T-helper 2 cell treated with Interferon-gamma antibody and Interleukin-4, amounts not matched to agents 5 μg/mL and 100 μg/mL, for 36 hours (primary cell): ENCODE measurements around the gene ZSCAN32.
A peak's percentile ranks its signal among the peaks of the same experiment; 100 is the strongest.

Experiments
- DNase-seq: peaks from one replicate; pipeline ENCODE4 v3.0.0; 2021; ENCODE audit warnings: low spot score
- H3K27ac Mint-ChIP-seq: one replicate; pipeline ENCODE4 v1.8.0; 2021; ENCODE audit warnings: mild to moderate bottlenecking, mixed read lengths
- H3K27me3 Mint-ChIP-seq: one replicate; pipeline ENCODE4 v1.8.0; 2021; ENCODE audit warnings: low read depth, mixed read lengths
- H3K36me3 Mint-ChIP-seq: one replicate; pipeline ENCODE4 v1.8.0; 2021; ENCODE audit warnings: low read depth, mixed read lengths
- H3K4me1 Mint-ChIP-seq: one replicate; pipeline ENCODE4 v1.8.0; 2021; ENCODE audit warnings: low read depth, mixed read lengths
- H3K4me3 Mint-ChIP-seq: one replicate; pipeline ENCODE4 v1.8.0; 2022; ENCODE audit warnings: mild to moderate bottlenecking, moderate library complexity, mixed read lengths
- H3K9me3 Mint-ChIP-seq: one replicate; pipeline ENCODE4 v1.8.0; 2021; ENCODE audit warnings: mixed read lengths

ZSCAN32 gene

DNA sequence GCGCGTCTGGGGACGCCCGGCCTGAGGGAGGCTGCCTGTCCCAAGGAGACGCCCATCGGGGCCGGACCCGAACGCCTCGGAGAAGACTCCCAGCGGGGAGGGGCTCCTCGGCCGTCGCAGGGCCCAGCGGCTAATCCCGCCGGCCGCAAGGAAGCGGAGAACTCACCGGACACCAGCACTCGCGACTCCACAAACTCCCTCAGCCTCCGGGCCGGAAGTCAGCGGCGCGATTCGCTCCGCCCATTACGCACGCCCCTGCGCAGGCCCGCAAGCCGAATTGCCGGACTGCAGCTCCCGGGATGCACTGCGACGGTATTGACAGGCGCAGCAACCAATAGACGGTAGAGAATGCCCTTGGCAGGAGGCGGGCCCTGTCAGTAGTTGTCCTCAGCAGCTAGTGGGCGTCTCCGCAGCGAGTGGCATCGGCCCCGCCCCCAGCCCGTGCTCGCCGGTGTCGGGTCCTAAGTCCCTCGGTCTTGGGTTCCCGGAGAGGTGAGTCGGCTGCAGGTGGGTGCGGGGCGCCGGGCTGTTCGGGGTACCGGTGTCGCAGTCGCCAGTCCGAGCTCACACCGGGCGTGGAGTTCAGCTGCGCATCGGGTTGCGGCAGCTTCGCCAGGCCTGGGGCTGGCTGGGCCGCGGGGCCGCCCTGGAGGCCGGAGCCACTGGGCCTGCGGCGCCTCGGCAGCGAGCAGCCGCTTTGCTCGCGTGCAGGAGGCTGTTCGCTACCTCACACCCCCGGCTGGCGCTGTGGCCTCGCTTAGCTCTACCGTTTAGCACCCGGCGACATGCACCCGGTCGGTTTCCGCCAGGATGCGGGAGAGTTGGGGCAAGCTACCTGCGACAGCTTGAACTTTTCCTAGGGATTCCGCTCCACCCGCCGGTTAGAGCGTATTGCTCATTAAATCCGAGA is at the start of gene ZSCAN32, which contains the start of gene ZNF174:
Gene ZSCAN32 (minus strand): TSS at position 226 of the 910 bp plus-strand sequence. CDS start 3,447 bp downstream, outside the sequence.
Gene ZNF174 (plus strand): TSS at position 437 of the 910 bp plus-strand sequence. CDS start 790 bp downstream, outside the sequence.
- H3K4me3 Mint-ChIP-seq = peak within 1 kb of the TSS; percentile 89
- DNase-seq = peak; percentile 100
- peaks cover 57% of the 10 kb centered on the region for H3K9me3 Mint-ChIP-seq
- peaks cover 13% of the 10 kb centered on the region for H3K4me1 Mint-ChIP-seq
- peak within 1 kb of the TSS; percentile 84 for H3K27ac Mint-ChIP-seq
- no peaks in the 10 kb centered on the region for H3K27me3 Mint-ChIP-seq
- H3K36me3 Mint-ChIP-seq = peaks cover 67% of the 10 kb centered on the region

DNA sequence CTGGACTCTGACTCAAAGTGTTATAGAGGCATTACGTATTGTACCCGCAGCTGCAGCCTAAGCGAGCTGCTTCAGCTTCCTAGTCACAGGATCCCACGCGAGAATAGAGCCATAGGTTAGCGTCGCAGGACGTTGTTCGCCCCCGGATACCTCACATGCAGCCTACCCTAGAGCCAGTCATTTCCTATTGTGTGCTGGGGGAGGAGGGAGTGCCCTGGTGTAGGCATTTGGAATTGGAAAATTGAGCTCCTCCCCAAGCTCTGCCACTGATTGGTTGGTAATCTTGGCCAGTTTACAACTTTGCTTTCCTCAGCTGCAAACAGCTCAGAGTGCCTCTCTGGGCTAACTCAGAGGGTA is 43.2 kb upstream of the ZSCAN32 start:
- Mint-ChIP-seq H3K4me1 (peaks cover 13% of the 10 kb centered on the region), H3K27ac (peak overlapping the region; percentile 95), H3K9me3 (peaks cover 32% of the 10 kb centered on the region), H3K36me3 (peaks cover 52% of the 10 kb centered on the region), H3K4me3 (peak overlapping the region; percentile 91), H3K27me3 (no peaks in the 10 kb centered on the region)
- peak; percentile 51 for DNase-seq

DNA sequence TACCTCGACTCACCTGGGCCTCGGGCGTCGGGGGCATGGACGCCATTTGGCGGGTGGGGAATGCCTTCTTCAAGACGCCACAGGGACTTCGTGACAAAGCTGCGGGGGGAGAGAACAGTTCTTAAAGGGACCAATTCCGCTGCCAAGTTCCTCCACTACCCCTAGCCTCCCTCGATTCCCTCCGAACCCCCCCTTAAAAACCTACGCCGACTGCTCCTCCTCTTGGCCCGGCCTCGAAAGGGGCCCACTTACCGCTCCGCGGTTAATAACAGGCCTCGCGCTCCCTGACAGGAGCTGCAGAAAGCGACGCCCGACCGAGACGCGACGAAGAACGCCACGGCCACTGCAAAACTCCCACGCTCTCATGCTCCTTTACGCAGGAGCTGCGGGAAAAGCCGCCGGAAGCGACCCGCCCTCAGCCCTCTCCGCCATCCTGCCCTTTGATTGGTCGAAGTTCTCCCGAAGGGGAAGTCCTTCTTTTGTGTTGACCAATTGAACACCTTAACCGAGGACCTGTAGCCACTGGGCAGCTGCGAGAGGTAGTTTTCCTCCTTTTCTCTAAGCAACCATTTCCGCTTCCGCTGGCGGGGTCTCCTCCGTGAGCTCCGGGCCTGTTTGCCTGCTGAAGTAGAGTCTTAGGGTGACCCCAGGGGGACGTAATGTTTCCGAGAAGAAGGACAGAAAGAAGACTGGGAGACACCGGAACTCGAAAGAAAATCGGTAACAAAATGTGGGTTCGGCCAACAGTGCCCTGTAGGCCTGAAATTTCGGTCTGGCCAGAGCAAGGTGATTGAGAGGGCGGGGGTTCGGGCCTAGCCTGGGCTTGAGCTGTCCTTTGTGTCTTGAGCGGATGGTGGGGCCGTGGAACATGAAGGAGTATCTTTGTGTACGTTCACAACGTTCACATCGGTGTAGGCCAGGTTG is 42.6 kb upstream of the ZSCAN32 start, which contains the start of the genes NAA60 and ZNF597:
Gene NAA60 (plus strand): TSS at position 573 of the 924 bp plus-strand sequence. CDS start 32,548 bp downstream, outside the sequence.
Gene ZNF597 (minus strand): TSS at position 397 of the 924 bp plus-strand sequence. CDS start 351 bp downstream, at position 46.
- peaks cover 13% of the 10 kb centered on the region for H3K4me1 Mint-ChIP-seq
- H3K4me3 Mint-ChIP-seq = peak within 1 kb of the TSS; percentile 91
- H3K27me3 Mint-ChIP-seq = no peaks in the 10 kb centered on the region
- peaks cover 32% of the 10 kb centered on the region for H3K9me3 Mint-ChIP-seq
- peak within 1 kb of the TSS; percentile 95 for H3K27ac Mint-ChIP-seq
- H3K36me3 Mint-ChIP-seq = peaks cover 51% of the 10 kb centered on the region
- peak; percentile 86 for DNase-seq

DNA sequence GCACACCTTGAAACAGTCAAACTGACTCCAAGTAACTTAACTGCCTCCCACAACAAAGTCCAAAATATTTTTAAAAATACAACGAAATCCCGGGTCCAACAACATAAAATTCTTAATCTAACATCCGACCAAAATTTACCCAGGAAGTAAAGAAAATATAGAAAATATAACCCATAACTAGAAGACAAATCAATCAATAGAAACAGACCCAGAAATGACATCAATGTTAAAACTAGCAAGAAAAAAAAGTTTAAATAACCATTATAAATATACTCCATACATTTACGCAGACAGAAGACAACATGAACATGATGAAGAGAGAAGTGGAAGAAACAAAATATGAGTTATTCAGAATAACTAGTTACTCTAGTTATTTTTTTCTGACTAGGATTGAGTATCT is 38.8 kb upstream of the ZSCAN32 start:
- Mint-ChIP-seq H3K36me3 (peaks cover 56% of the 10 kb centered on the region), H3K4me1 (peaks cover 7% of the 10 kb centered on the region), H3K4me3 (no peak overlapping the region), H3K27me3 (no peaks in the 10 kb centered on the region), H3K27ac (no peak overlapping the region), H3K9me3 (peaks cover 26% of the 10 kb centered on the region)
- DNase-seq = no peak

DNA sequence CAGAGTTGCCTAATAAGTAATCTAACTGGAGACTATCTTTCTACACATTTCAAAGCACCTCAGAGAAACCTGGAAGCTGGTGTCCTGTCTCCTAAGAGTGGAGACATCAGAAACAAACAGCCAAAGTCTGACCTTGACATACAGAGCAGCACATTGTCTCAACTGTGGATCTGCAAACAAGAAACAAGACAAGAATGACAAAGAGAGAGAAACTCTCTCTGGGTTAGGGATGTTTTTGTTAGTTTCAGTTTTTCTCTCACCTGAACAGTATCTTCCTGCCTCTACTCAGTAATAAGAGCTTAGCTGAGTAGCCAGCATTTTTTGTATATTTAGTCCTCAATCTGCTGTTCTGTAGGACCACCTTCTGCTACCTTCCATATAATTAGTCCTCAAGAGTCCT is 33.6 kb upstream of the ZSCAN32 start:
- Mint-ChIP-seq H3K27ac (no peak overlapping the region), H3K36me3 (peaks cover 64% of the 10 kb centered on the region)
- DNase-seq = no peak

DNA sequence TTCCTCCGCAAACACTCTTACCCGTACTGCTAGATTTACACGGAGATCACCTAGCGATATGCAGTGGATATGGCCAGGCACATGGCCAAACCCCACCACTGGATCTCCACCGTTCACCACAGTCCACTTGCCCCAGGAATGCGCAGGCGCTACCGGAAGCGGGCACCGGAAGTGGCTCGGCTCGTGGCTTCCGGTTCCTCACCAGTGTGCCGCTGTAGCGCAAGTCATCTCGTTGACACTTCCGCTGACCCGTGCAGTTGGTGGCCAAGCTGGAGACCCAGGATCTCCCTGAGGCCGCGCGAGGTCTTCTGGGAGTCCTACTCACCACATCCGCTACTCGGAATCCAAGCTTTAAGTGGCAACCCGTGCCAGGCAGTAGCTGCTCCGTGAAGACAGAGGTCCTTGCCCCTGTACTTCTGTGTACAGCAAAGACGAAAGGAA is 31.0 kb upstream of the ZSCAN32 start:
- peaks cover 17% of the 10 kb centered on the region for H3K9me3 Mint-ChIP-seq
- no peak overlapping the region for H3K4me3 Mint-ChIP-seq
- peaks cover 9% of the 10 kb centered on the region for H3K4me1 Mint-ChIP-seq
- peak; percentile 15 for DNase-seq
- no peaks in the 10 kb centered on the region for H3K27me3 Mint-ChIP-seq
- H3K36me3 Mint-ChIP-seq = peaks cover 42% of the 10 kb centered on the region
- peak overlapping the region; percentile 36 for H3K27ac Mint-ChIP-seq

More for the DNA sequence above, 33.6 kb upstream of the ZSCAN32 start:
- Mint-ChIP-seq H3K27me3 (no peaks in the 10 kb centered on the region), H3K9me3 (peaks cover 19% of the 10 kb centered on the region), H3K4me3 (no peak overlapping the region), H3K4me1 (peaks cover 9% of the 10 kb centered on the region)

DNA sequence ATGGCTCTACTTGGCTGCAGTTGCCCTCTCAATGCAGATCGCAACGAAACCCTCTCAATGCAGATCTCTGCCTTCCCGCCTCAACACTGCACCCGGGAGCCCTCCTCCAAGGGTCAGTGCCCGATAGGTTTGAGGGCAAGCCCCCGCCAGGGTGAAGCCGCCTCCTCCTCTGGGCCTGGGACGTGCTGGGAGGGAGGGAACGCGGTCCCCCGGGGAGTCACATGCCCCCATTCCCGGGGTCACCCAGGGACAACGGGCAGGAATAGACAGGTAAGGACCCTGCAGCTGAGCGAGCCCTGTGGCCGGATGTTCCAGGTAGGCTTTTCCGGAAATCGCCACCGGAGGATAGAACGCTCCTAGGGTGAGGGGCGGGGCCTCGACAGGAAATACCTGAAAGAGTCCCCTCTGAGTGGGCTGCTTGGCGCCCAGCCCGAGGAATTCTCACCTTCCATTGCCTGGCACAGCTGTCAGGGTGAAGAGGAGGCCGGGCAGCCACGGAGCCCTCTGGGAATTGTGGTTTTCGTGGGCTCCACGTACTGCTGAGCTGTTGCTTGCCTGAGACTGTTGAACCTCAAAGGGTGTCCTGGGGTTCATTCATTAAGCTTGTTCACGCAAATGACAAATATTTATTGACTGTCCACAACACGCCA is 13.1 kb upstream of the ZSCAN32 start:
- peaks cover 49% of the 10 kb centered on the region for H3K9me3 Mint-ChIP-seq
- no peak overlapping the region for H3K27ac Mint-ChIP-seq
- DNase-seq = no peak
- no peaks in the 10 kb centered on the region for H3K27me3 Mint-ChIP-seq
- peaks cover 21% of the 10 kb centered on the region for H3K36me3 Mint-ChIP-seq
- H3K4me1 Mint-ChIP-seq = no peaks in the 10 kb centered on the region
- no peak overlapping the region for H3K4me3 Mint-ChIP-seq

DNA sequence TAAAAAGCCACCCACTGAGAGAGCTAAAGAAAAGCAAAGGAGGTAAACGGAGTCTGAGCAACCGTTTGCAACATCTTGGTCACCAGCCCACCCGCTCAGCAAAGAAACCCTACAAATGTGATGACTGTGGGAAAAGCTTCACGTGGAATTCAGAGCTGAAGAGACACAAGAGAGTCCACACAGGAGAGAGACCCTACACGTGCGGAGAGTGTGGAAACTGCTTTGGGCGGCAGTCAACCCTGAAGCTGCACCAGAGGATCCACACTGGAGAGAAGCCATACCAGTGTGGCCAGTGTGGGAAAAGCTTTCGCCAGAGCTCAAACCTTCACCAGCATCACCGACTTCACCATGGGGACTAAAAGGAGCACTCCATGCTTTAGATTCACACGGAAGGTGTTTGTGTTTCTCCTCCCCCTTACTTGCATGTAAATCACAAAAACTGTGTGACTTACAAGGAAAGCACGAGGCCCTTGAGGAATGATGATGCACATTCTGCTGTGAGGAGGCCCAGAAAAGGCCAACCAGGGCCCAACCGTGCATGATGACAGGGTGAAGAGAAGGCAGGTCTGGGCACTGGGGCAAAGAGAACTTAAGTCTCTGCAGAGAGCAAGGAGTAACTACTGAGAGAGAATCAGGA is 7.9 kb upstream of the ZSCAN32 start:
- Mint-ChIP-seq H3K4me3 (no peak overlapping the region), H3K9me3 (peaks cover 73% of the 10 kb centered on the region), H3K36me3 (peaks cover 71% of the 10 kb centered on the region), H3K4me1 (no peaks in the 10 kb centered on the region), H3K27ac (no peak overlapping the region), H3K27me3 (no peaks in the 10 kb centered on the region)
- no peak for DNase-seq

DNA sequence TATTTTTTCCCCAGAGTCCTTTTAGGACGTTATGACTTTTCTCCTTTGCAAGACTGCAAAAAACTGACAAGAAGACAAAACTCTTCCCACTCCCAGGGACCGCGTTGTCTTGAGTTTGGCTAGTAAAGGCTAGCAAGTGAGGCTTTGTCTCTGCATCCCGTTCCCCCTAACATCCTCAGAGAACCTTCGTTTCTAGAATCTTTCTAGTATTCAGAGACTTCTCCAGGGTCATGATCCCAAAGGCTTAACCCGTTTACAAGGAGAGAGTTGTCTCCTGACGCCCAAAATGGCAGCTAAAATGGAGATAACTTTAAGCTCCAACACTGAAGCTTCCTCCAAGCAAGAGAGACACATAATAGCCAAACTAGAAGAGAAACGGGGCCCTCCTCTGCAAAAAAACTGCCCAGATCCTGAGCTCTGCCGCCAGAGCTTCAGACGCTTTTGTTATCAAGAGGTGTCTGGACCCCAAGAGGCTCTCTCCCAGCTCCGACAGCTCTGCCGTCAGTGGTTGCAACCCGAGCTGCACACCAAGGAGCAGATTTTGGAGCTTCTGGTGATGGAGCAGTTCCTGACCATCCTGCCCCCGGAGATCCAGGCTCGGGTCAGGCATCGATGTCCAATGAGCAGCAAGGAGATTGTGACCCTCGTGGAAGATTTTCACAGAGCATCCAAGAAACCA is 1.1 kb upstream of the ZSCAN32 start:
- peak overlapping the region; percentile 89 for H3K4me3 Mint-ChIP-seq
- DNase-seq = no peak
- H3K27ac Mint-ChIP-seq = peak overlapping the region; percentile 84
- H3K36me3 Mint-ChIP-seq = peaks cover 67% of the 10 kb centered on the region
- H3K27me3 Mint-ChIP-seq = no peaks in the 10 kb centered on the region
- peaks cover 57% of the 10 kb centered on the region for H3K9me3 Mint-ChIP-seq
- peaks cover 13% of the 10 kb centered on the region for H3K4me1 Mint-ChIP-seq

DNA sequence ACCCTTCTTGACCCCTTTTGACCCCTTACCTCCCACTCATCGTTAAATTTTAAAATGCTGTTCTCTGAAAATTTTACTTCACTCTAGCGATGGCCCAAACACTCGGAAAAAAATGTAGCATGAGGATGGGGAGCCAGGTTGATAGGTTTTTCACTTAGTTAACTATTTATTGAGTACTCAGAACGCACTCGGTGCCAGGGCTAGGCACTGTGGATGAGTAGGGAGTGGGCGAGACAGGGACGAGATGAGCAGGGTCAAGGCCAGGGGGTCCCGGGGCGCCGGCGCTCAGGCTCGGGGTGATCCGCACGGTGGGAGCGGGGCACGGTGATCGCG is 392 bp downstream of the ZSCAN32 start:
- H3K27me3 Mint-ChIP-seq = no peaks in the 10 kb centered on the region
- H3K4me3 Mint-ChIP-seq = peak overlapping the region; percentile 89
- peaks cover 13% of the 10 kb centered on the region for H3K4me1 Mint-ChIP-seq
- H3K36me3 Mint-ChIP-seq = peaks cover 69% of the 10 kb centered on the region
- peak overlapping the region; percentile 74 for H3K27ac Mint-ChIP-seq
- no peak for DNase-seq
- H3K9me3 Mint-ChIP-seq = peaks cover 56% of the 10 kb centered on the region

DNA sequence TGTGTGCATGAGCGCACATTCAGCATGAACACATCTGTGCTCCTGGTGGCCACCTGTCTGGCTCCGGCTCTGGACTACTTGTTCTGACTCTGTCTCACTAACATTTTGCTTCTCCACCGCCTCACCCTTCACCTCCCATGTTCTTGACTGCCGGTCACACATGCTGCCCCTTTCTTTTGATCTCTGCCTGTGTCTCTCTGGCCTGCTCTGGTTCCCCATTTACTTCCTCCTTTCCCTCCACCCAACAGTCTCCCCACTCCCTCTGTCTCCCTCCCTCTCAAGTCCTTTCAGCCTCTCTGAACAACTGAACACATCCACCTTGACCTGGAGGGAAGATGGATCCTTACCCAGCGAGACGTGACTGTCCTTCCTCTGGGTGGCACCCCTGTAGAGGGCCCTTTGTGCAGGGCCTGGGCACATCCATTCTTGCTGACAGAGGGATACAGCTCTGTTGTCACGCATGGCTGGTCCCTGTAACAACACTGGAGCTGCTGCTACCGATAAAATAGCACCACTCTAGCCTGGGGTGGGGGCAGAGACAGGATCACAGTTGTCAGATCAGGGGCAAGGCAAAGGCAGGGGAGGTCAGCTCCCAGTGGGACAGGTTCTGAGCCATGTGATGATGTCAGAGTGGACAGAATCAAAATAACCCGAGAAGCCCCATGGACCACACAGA is 11.0 kb downstream of the ZSCAN32 start:
- H3K27me3 Mint-ChIP-seq = no peaks in the 10 kb centered on the region
- no peak overlapping the region for H3K27ac Mint-ChIP-seq
- no peak overlapping the region for H3K4me3 Mint-ChIP-seq
- DNase-seq = no peak
- peaks cover 55% of the 10 kb centered on the region for H3K9me3 Mint-ChIP-seq
- peaks cover 86% of the 10 kb centered on the region for H3K36me3 Mint-ChIP-seq
- peaks cover under 1% of the 10 kb centered on the region for H3K4me1 Mint-ChIP-seq

DNA sequence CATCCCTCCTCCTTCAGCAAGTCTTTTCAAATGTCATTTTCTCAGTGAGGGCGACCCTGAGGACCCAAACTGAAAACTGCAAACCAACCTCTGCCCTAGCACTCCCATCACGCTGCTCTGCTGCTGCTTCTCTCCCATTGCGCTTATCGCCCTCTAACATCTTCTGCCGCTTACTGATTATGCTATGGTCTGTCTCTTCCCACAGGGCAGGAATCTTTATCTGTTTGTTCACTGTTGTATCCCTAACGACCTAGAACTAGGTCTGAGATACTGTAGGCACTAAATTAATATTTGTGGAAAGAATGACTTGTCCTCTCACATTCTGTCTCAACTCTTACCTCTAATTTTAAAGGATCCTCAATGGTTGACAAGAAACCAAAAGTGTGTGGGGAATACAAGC is 12.5 kb downstream of the ZSCAN32 start:
- no peaks in the 10 kb centered on the region for H3K27me3 Mint-ChIP-seq
- H3K9me3 Mint-ChIP-seq = peaks cover 55% of the 10 kb centered on the region
- H3K4me1 Mint-ChIP-seq = no peaks in the 10 kb centered on the region
- H3K36me3 Mint-ChIP-seq = peaks cover 86% of the 10 kb centered on the region
- H3K4me3 Mint-ChIP-seq = no peak overlapping the region
- DNase-seq = no peak
- H3K27ac Mint-ChIP-seq = no peak overlapping the region
